DMS53 (cell line): ENCODE measurements around the gene NUCB1.

Experiments used
- DNase-seq: peaks from one replicate; lab custom pipeline; 2025; lab: John Stamatoyannopoulos, UW

The NUCB1 gene

DNA sequence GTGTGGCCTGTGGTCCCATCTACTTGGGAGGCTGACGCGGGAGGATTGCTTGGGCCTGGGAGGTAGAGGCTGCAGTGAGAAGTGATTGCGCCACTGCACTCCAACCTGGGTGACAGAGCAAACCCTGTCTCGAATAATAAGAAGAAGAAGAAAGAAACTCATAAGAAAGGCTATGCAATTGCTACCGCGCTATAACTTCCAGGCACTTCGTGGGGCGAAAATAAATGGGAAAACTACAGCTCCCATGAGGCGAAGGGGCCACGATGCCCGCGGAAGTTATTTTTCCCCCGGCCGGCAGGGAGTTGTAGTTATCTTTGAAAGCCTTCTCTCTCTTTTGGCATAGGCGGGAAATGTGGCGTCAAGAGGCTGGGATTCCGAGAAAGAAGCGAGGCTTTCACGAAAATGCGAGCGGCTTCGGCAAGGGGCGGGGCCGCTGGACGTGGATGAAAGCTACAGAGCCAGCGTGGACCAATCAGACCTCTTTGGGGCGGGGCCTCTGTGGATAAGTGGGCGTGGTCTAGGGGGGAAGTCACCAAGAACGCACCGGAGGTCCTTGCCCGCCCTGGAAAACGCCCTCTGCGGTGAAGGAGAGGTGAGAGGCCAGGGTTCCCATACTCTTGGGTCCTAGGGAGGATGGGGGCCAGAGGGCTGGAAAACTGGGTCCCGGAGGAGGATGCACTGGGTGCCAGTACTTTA is at the start of gene NUCB1:
Gene NUCB1 (plus strand): TSS at position 532 of the 696 bp plus-strand sequence. CDS start 485 bp downstream, outside the sequence.
- peak; percentile 99 for DNase-seq

DNA sequence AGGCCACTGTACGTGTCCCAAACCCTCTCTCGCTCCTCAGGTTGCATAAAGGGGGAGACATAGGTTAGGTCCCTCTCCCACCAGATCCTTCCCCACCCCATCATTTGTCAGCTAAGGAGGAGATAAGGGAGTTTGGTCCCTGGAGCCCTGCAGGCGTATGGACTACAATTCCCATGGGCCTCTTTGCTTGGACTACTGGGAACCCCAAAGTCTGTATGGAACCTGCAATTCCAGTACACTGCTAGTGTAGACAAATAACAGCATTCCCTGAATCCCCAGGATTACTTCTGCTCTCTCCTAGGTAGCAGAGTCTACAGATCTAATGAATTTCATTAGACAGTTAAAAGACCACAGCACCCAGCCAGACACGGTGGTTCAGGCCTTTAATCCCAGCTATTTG is 47.8 kb upstream of the NUCB1 start:
- DNase-seq: no peak

DNA sequence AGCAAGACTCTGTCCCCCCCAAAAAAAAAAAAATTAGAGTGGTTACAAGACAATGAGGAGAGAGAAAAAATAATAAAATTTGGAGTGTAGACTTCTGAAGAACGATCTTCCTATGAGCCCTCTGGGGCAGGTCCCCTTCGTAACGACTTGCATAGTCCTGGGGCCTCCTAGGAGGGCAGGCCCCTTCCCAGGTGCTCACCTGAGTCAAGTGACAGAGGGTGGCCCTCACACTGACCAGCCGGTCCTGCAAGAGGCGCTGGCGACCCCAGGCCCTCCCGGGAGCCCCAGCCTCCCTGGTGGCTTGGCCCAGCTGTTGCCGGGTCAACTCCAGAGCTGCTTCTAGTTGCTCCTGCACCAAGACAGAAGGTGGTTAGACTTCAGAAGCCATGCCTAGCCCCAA is 46.6 kb upstream of the NUCB1 start:
- DNase-seq: no peak

DNA sequence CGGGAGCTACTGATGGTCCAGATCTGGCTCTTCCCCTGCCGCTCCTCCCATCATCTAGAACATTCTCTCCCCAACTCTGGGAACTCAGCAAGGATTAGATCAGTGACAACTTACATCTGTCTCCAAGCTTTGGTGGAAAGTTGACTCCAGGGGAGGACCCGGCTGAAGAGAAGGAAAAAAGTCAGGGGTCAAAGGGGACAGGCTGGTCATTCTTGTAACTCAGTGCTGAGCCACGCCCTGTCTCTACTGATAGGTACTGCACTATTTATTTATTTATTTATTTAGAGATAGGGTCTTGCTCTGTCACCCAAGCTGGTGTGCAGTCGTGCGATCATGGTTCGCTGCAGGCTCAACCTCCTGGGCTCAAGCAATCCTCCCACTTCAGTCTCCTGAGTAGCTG is 46.0 kb upstream of the NUCB1 start:
- DNase-seq: no peak

DNA sequence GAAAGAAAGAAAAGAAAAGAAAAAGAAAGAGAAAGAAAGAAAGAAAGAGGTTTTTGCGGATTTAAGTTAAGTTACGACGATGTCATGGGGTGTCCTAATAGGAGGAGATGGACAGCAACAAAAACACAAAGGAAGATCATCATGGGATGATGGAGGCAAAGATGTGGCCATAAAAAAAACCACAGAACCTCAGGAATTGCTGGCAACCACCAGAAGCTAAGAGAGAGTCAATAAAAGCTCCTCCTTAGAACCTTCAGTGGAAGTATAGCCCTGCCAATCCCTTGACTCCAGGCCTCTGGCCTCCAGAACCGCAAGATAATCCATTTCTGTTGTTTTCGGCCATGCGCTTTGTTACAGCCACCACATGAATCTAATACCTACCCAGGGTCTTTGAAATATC is 43.2 kb upstream of the NUCB1 start:
- DNase-seq: no peak

DNA sequence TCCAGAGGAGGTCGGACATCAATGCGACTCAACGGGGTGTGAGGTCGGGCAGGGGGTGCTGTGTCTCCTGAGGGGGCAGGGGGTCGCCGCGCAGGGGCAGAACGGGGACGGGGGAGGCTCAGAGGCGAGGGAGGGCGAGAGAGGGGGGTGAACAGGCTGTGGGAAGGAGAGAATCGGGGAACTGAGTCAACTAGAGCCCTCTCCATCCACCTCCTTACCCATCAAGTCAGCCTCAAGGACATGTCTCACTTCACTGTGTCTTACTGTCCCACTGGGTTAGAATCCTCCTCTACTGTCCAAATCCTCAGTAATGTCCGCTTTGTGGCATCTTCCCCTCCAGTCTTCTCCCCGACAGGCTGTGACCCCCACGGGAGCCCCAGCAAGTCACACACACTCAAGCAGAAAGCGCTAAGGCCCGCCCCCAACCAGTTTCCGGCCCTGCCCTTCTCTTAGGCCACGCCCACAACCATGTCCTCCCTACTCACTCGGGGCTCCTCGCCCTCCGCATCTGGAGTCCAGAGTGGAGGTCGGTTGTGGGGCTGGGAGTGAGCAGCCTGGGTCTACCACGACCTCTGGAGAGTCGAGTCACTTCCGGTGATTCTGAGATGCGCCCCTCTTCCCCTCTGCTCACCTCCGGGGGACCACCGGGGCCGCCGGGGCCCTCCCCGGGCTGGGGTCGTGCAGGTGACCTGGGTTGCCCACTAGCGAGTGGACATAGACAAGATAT is 41.0 kb upstream of the NUCB1 start:
- DNase-seq: peak; percentile 21

- no peak for DNase-seq
Measured at GRCh38 chr19:48859711-48860572, 40.2 kb upstream of the NUCB1 start.

DNA sequence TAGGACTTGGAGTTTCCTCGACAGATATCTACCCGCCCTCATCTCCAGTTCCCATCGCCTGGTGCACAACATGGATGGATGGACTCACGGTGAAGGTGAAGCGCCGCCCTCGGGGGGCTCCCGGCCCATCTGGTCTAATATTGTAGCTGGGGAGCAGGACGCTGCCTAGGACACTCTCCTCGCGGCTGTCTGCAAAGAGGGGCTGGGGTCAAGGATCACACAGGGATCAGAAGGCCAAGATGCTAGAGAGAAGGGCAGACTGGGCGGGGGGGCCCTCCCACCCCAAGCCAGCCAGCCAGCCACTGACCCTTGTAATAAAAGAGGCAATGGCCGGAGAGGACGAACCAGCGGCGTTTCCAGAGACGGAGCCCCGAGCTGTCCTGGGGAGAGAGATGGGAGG is 38.8 kb upstream of the NUCB1 start:
- no peak for DNase-seq

DNA sequence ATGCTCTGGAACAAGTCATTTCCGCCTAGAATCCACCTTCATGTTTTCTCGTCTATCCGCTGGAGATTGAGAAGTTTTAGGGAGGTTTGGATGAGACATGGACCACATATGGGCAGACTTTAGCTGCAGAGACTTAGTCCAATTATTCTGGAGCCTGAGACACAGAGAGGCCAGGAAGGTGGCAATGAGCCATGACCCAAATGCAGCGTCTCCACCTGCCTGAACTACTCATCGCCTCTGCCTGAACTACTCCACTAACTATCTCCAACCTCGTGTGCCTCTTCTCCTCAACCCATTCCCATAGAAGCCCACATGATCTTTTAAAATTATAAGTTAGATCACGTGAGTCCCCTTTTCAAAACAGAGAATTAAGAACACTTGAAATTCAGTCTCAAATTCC is 37.3 kb upstream of the NUCB1 start:
- DNase-seq: peak; percentile 36

DNA sequence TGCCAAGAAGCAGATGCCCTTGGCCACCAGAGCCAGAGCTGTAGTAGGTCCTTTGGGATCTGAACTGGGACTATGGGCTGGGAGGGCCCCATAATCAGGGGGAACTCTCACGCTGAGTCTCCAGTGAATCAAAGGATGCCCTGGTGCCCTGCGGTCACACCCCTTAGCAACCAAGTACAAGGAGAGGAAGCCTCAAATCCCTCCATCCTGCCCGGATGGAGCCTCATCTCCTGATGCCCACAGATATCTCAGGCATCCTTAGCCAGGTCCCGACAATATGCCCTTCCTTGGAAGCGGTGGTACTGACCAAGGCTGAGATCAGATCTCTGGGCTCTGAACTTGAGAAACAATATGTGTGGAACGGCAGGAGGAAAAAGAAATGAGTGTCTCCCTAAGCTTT is 33.4 kb upstream of the NUCB1 start:
- no peak for DNase-seq

- no peak for DNase-seq
Measured at GRCh38 chr19:48867123-48867745, 32.9 kb upstream of the NUCB1 start.

DNA sequence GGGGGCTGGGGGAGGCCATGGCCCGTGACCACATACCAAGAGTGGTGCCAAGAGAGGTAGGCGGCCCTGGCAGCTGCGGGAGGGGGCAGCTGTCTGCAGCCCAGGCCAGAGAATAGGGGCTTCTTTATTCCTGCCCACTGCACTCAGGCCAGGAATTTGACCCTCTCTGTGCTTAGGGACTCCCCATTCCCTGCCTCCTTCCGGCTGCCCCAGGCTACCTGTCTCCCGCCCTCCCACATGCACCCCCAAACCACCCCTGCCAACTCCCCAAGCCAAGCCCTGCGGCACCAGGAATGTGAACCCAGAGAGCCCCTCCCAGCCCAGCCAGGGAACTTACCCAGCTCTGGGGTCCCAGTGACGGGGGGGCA is 32.4 kb upstream of the NUCB1 start:
- no peak for DNase-seq

DNA sequence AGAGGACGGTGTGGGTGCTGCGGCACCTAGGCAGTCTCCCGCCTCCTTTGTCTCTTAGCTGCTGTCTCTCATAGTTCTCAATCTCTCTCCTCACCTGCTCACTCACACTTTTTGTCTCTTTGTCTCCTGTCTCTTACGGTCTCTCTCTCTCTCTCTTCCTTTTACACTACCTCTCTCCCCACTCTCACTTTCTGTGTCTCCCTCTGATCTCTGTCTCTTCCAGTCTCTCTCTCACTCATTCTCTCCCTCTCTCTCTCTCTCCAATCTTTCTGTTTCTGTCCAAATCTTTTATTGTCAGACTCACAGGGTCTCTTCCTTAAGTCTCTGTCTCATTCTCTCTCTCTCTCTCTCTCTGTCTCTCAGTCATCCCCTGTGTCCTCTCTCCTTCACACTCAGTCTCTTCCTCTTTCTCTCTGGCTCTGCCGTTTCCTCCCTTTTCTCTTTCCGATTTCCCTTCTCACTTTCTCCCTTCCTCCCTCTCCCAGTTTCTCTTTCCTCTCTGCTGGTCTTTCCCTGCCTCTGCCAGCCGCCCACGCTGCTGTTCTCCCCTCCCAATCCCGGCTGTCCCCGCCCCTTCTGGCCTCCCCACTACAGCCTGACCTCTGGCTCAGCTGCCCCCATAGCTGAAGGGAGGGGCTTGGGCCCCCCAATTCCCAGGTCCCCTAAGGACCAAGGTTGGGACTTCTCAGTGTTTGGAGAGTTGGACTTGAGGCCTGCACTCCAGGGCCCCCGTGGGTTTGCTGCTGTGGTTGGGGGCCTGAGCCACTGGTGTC is 31.8 kb upstream of the NUCB1 start, which contains the start of gene PLEKHA4:
Gene PLEKHA4 (minus strand): TSS at position 504 of the 773 bp plus-strand sequence. CDS start 997 bp downstream, outside the sequence.
- DNase-seq: peak; percentile 23

DNA sequence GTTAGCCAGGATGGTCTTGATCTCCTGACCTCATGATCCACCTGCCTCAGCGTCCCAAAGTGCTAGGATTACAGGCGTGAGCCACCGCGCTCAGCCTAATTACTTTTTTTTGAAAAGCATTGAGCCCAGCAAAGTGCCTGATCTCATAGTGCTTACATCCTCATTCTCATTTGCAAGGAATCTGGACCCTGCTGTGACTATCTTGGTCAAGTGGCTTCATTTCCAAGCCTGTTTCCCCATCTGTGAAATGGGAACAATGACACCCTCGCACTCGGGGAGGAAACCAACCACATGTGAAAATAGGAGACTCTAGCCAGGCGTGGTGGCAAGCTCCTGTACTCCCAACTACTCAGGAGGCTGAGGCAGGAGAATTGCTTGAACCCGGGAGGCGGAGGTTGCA is 30.1 kb upstream of the NUCB1 start:
- DNase-seq: no peak

DNA sequence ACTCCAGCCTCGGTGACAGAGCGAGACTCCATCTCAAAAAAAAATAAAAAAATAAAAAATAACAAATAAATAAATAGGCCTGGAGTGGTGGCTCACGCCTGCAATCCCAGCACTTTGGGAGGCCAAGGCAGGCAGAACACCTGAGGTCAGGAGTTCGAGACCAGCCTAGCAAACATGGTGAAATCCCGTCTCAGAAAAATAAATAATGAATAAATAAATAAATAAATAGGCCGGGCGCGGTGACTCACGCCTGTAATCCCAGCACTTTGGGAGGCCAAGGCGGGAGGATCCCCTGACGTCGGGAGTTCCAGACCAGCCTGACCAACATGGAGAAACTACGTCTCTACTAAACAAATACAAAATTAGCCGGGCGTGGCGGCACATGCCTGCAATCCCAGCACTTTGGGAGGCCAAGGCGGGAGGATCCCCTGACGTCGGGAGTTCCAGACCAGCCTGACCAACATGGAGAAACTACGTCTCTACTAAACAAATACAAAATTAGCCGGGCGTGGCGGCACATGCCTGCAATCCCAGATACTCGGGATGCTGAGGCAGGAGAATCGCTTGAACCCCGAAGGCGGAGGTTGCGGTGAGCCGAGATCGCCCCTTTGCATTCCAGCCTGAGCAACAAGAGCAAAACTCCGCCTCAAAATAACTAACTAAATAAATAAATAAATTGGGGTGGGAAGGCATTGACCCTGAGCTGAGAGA is 28.5 kb upstream of the NUCB1 start:
- DNase-seq: peak; percentile 18

GRCh38 chr19:48872182-48872883 is 27.8 kb upstream of the NUCB1 start, which contains the start of gene PPP1R15A:
TSS of gene PPP1R15A (plus strand) at chr19:48872421. CDS start at chr19:48873234, 813 bp downstream.
- peak; percentile 99 for DNase-seq

- peak; percentile 96 for DNase-seq
Measured at GRCh38 chr19:48872884-48873475, 27.1 kb upstream of the NUCB1 start.

DNA sequence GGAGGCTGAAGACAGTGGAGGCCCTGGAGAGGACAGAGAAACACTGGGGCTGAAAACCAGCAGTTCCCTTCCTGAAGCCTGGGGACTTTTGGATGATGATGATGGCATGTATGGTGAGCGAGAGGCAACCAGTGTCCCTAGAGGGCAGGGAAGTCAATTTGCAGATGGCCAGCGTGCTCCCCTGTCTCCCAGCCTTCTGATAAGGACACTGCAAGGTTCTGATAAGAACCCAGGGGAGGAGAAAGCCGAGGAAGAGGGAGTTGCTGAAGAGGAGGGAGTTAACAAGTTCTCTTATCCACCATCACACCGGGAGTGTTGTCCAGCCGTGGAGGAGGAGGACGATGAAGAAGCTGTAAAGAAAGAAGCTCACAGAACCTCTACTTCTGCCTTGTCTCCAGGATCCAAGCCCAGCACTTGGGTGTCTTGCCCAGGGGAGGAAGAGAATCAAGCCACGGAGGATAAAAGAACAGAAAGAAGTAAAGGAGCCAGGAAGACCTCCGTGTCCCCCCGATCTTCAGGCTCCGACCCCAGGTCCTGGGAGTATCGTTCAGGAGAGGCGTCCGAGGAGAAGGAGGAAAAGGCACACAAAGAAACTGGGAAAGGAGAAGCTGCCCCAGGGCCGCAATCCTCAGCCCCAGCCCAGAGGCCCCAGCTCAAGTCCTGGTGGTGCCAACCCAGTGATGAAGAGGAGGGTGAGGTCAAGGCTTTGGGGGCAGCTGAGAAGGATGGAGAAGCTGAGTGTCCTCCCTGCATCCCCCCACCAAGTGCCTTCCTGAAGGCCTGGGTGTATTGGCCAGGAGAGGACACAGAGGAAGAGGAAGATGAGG is 26.4 kb upstream of the NUCB1 start:
- peak; percentile 61 for DNase-seq
